Activated CD8-positive, alpha-beta T cell treated with anti-CD3 and anti-CD28 coated beads for 36 hours (primary cell): ENCODE measurements around the gene BDNF. TPM values are rescaled to one million over a fixed set of nuclear protein-coding genes. Genes with fewer than 3 reads are reported as not detected.

ENCODE experiments used
- ATAC-seq: fragments of 200-7000 bp; cut with Tn5 transposase; one replicate; pipeline ENCODE4 v1.10.0; 2021; ENCODE audit warnings: mild to moderate bottlenecking, moderate library complexity
- CTCF ChIA-PET: fragments of 350-600 bp; sonication (Branson Sonifier 250); formaldehyde crosslinking; loops from one replicate; lab custom pipeline; 2021; ENCODE audit warnings: antibody characterized with exemption; lab: Charles Lee
- POLR2A ChIA-PET: fragments of 350-600 bp; sonication (Branson Sonifier 250); formaldehyde crosslinking; loops from one replicate; lab custom pipeline; 2021; ENCODE audit warnings: antibody characterized with exemption; lab: Charles Lee
- DNase-seq: peaks from one replicate; pipeline ENCODE4 v3.0.0-alpha.2; 2020
- H3K27ac Mint-ChIP-seq: one replicate; pipeline ENCODE4 v1.8.0; 2021; ENCODE audit warnings: mild to moderate bottlenecking, mixed read lengths
- H3K27me3 Mint-ChIP-seq: one replicate; pipeline ENCODE4 v1.8.0; 2021; ENCODE audit warnings: mixed read lengths
- H3K36me3 Mint-ChIP-seq: one replicate; pipeline ENCODE4 v1.8.0; 2021; ENCODE audit warnings: low read depth, mixed read lengths
- H3K4me1 Mint-ChIP-seq: one replicate; pipeline ENCODE4 v1.8.0; 2021; ENCODE audit warnings: low read depth, mixed read lengths
- H3K4me3 Mint-ChIP-seq: one replicate; pipeline ENCODE4 v1.8.0; 2021; ENCODE audit warnings: mild to moderate bottlenecking, moderate library complexity, mixed read lengths
- H3K9me3 Mint-ChIP-seq: one replicate; pipeline ENCODE4 v1.8.0; 2021; ENCODE audit warnings: mixed read lengths
- intact Hi-C: fragments of 100-400 bp; cut with micrococcal nuclease; formaldehyde crosslinking; loops from one replicate; pipeline ENCODE4 v1.10.0; 2022
- total RNA-seq, 2 experiments: library from RNA; stranded (reverse); gene quantifications; one replicate each; pipeline ENCODE4 v1.2.3, GENCODE V29; 2021
- TF ChIP-seq, protein P1 (sequence below): fragments of 200-600 bp; IDR thresholded peaks from one replicate; pipeline ENCODE4 v1.8.0; 2022; ENCODE audit warnings: antibody characterized with exemption, mild to moderate bottlenecking

BDNF gene
- total RNA-seq, 2 experiments from 2014 or later, result not detected

DNA sequence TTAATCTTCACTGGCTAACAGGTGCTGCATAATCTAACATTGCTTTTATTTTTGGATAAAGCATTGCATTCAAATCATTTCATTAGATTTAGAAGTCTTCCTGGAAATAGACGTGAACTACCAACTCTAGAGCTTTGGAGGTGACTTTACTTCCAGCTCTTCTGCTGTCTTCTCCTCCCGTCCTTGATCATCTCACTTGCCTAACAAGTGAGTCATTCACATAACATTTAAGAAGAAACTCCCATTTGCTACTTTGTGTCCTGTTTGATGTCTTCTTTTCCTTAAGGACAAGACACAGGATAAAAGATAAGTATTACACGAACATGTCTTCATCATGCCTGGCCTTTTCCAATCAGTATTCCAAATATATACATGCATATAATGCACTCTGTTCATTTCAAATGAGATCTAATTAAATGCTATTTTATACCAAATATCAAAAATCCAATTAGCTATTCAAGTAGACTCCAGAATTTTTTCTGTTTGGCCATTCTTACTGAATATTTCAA is 88.3 kb downstream of the BDNF start:
- Mint-ChIP-seq H3K36me3 (no peaks in the 10 kb centered on the region), H3K9me3 (no peaks in the 10 kb centered on the region), H3K27me3 (no peaks in the 10 kb centered on the region), H3K27ac (no peak overlapping the region), H3K4me3 (no peak overlapping the region), H3K4me1 (no peaks in the 10 kb centered on the region)
- ChIA-PET POLR2A (no interaction called here), CTCF (no interaction called here)
- intact Hi-C loops, result no loop called here
- TF ChIP-seq, protein P1, sequence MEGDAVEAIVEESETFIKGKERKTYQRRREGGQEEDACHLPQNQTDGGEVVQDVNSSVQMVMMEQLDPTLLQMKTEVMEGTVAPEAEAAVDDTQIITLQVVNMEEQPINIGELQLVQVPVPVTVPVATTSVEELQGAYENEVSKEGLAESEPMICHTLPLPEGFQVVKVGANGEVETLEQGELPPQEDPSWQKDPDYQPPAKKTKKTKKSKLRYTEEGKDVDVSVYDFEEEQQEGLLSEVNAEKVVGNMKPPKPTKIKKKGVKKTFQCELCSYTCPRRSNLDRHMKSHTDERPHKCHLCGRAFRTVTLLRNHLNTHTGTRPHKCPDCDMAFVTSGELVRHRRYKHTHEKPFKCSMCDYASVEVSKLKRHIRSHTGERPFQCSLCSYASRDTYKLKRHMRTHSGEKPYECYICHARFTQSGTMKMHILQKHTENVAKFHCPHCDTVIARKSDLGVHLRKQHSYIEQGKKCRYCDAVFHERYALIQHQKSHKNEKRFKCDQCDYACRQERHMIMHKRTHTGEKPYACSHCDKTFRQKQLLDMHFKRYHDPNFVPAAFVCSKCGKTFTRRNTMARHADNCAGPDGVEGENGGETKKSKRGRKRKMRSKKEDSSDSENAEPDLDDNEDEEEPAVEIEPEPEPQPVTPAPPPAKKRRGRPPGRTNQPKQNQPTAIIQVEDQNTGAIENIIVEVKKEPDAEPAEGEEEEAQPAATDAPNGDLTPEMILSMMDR, result no peak
- DNase-seq, result no peak
- ATAC-seq, result no peak

DNA sequence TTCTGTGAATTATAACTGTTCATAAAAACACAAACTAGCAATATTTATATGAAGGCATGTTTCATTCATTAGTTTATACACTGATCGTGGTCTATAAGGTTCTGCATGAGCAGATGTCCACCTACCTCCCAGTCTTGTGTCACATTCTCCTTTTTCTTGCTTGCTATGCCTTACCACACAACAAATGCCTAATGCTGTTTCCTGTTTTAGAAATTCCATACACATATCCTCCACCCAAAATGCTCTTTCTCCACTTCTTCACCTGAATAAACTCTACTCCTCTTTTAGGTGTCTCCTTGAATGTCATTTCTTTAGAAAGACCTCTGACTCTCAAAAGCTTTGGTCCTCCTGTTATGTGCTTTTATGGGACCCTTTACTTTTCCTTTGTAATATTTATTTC is 88.9 kb downstream of the BDNF start:
- ChIA-PET POLR2A (no interaction called here), CTCF (no interaction called here)
- TF ChIP-seq, protein P1, result no peak
- Mint-ChIP-seq H3K27ac (no peak overlapping the region), H3K4me1 (no peaks in the 10 kb centered on the region), H3K4me3 (no peak overlapping the region), H3K9me3 (no peaks in the 10 kb centered on the region), H3K36me3 (no peaks in the 10 kb centered on the region), H3K27me3 (no peaks in the 10 kb centered on the region)
- no peak for DNase-seq
- no peak for ATAC-seq
- intact Hi-C loops, result no loop called here

DNA sequence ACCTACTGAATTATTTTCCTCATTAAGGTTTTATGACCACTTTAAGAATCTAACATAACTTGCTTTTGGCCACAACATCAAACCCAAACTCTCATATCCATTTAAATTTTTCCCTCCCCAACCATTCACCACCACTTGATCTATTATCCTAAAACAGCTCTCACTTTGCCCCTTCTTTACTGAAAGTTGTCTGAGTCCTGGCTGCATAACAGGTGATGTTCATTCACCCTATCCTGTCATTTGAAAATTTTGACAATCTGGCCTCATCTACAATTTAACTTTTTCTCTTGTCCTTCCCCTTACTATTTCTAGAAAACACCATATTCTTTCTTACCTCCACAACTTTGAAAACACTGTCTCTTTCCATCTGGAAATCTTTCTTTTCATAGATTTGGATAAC is 89.3 kb downstream of the BDNF start:
- Mint-ChIP-seq H3K27me3 (no peaks in the 10 kb centered on the region), H3K27ac (no peak overlapping the region), H3K9me3 (no peaks in the 10 kb centered on the region), H3K36me3 (no peaks in the 10 kb centered on the region), H3K4me3 (no peak overlapping the region), H3K4me1 (no peaks in the 10 kb centered on the region)
- ATAC-seq (no peak), DNase-seq (no peak)
- TF ChIP-seq, protein P1, result no peak
- intact Hi-C loops, result no loop called here
- CTCF ChIA-PET, result no interaction called here
- POLR2A ChIA-PET, result no interaction called here

DNA sequence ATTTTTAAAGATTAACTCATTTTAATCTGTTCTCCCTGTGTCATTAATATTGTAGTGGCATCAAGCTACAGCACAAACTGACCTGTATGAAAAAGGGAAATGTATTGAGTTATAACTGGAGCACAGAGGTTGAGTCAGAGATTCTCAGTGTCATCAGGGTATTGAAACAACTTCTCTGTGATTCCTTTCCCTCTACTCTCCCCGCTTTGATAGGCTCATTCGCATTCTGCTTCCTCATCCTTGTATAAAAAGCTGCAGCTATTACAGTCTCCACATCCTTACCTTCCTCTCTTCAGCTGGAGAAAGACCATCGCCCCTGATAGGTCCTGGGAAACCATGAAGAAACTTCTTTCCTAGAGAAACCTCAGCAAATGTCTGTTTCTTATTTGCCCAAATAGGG is 90.0 kb downstream of the BDNF start:
- DNase-seq (no peak), ATAC-seq (no peak)
- H3K4me3 Mint-ChIP-seq, result no peak overlapping the region
- TF ChIP-seq, protein P1, result no peak
- no peaks in the 10 kb centered on the region for H3K9me3 Mint-ChIP-seq
- no peaks in the 10 kb centered on the region for H3K36me3 Mint-ChIP-seq
- no peaks in the 10 kb centered on the region for H3K4me1 Mint-ChIP-seq
- POLR2A ChIA-PET, result no interaction called here
- H3K27me3 Mint-ChIP-seq, result no peaks in the 10 kb centered on the region
- no peak overlapping the region for H3K27ac Mint-ChIP-seq
- intact Hi-C loops, result no loop called here
- CTCF ChIA-PET, result no interaction called here

DNA sequence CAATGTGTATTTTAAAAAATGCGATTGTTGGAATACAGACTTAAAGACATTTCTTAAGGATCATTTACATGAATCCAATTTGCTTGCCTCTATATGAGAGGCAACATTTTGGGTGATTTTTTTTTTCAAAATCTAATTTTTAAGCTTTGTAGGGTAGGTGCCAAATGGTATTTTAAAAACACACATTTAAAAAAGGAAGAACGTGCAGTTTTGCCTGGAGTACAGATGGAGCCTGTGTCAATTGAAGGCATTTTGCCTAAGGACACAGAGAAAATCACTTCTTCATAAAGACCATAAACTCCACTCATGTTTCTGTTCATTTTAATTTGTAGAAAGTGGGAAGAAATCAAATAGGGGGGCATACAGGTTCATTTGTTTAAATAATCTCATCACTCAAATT is 91.3 kb downstream of the BDNF start:
- CTCF ChIA-PET, result no interaction called here
- POLR2A ChIA-PET, result no interaction called here
- no peak overlapping the region for H3K27ac Mint-ChIP-seq
- no peaks in the 10 kb centered on the region for H3K27me3 Mint-ChIP-seq
- DNase-seq (no peak), ATAC-seq (no peak)
- no peak overlapping the region for H3K4me3 Mint-ChIP-seq
- no peaks in the 10 kb centered on the region for H3K9me3 Mint-ChIP-seq
- TF ChIP-seq, protein P1, result no peak
- intact Hi-C loops, result no loop called here
- H3K4me1 Mint-ChIP-seq, result no peaks in the 10 kb centered on the region
- no peaks in the 10 kb centered on the region for H3K36me3 Mint-ChIP-seq
